Neural cell (in vitro differentiated cells): ENCODE results near the gene LGALS3BP. TPM values are rescaled to one million over a fixed set of nuclear protein-coding genes. Genes with fewer than 3 reads are reported as not detected.

Source experiments
- H2AFZ ChIP-seq: fragments of 200-600, 300-800 bp; sonication (generic), shearing (Covaris generic); 2 replicates; pipeline ENCODE4 v1.6.0; 2014; ENCODE audit warnings: low read depth, mild to moderate bottlenecking, antibody characterized with exemption, low read length, moderate library complexity
- H3F3A ChIP-seq: fragments of 200-600 bp; shearing (Covaris generic); 2 replicates; pipeline ENCODE4 v1.6.1; 2016; ENCODE audit warnings: mild to moderate bottlenecking, moderate library complexity, mixed read lengths, antibody characterized with exemption, low read length; ENCODE audit not compliant: insufficient read depth, poor library complexity, severe bottlenecking
- H3K27ac ChIP-seq: fragments of 200-600, 300-800 bp; sonication (generic), shearing (Covaris generic); 2 replicates; pipeline ENCODE4 v1.5.1; 2014; ENCODE audit warnings: mild to moderate bottlenecking, low read length, moderate library complexity
- H3K27me3 ChIP-seq: fragments of 300-800, 200-600 bp; sonication (generic), shearing (Covaris generic); 2 replicates; pipeline ENCODE4 v1.6.0; 2014; ENCODE audit warnings: mild to moderate bottlenecking, low read depth, low read length, moderate library complexity; ENCODE audit not compliant: insufficient read depth
- H3K36me3 ChIP-seq: fragments of 300-800, 200-600 bp; sonication (generic), shearing (Covaris generic); 2 replicates; pipeline ENCODE4 v1.5.1; 2014; ENCODE audit warnings: mild to moderate bottlenecking, antibody characterized with exemption, low read length, moderate library complexity; ENCODE audit not compliant: insufficient read depth
- H3K4me2 ChIP-seq: fragments of 300-800, 200-600 bp; sonication (generic), shearing (Covaris generic); 2 replicates; pipeline ENCODE4 v1.6.0; 2014; ENCODE audit warnings: mild to moderate bottlenecking, low read length
- H3K4me3 ChIP-seq: fragments of 300-800, 200-600 bp; sonication (generic), shearing (Covaris generic); 2 replicates; pipeline ENCODE4 v1.5.1; 2014; ENCODE audit warnings: mild to moderate bottlenecking, low read length, moderate library complexity
- H3K79me2 ChIP-seq: fragments of 200-600 bp; shearing (Covaris generic); replicated peaks from 2 replicates; pipeline ENCODE4 v1.6.0; 2014; ENCODE audit warnings: mild to moderate bottlenecking, low read length, moderate library complexity; ENCODE audit not compliant: insufficient read depth
- H3K9ac ChIP-seq: fragments of 300-800, 200-600 bp; sonication (generic), shearing (Covaris generic); 2 replicates; pipeline ENCODE4 v1.6.1; 2016; ENCODE audit warnings: mild to moderate bottlenecking, low read length, mixed read lengths
- H3K9me2 ChIP-seq: fragments of 200-600 bp; shearing (Covaris generic); 2 replicates; pipeline ENCODE4 v1.6.1; 2016; ENCODE audit warnings: mild to moderate bottlenecking, low read length, mixed read lengths; ENCODE audit not compliant: insufficient read depth
- H3K9me3 ChIP-seq: fragments of 200-600, 300-800 bp; sonication (generic), shearing (Covaris generic); 2 replicates; pipeline ENCODE4 v1.6.1; 2016; ENCODE audit warnings: mild to moderate bottlenecking, mixed run types, low read length, moderate library complexity, mixed read lengths
- H4K20me1 ChIP-seq: fragments of 200-600 bp; shearing (Covaris generic); 2 replicates; pipeline ENCODE4 v1.6.1; 2016; ENCODE audit warnings: mild to moderate bottlenecking, mixed run types; ENCODE audit not compliant: insufficient read depth
- CTCF ChIP-seq: fragments of 450-650 bp; IDR thresholded peaks from 2 replicates; pipeline ENCODE4 v1.5.1; 2014; ENCODE audit warnings: antibody characterized with exemption, mild to moderate bottlenecking, moderate library complexity; ENCODE audit not compliant: poor library complexity, severe bottlenecking
- EP300 ChIP-seq: fragments of 450-650 bp; conservative IDR thresholded peaks from 2 replicates; pipeline ENCODE4 v1.6.1; 2014; ENCODE audit warnings: antibody characterized with exemption, mild to moderate bottlenecking, moderate library complexity; ENCODE audit not compliant: poor library complexity, severe bottlenecking
- EZH2 ChIP-seq: fragments of 200-600, 300-800 bp; shearing (Covaris generic), sonication (generic); IDR thresholded peaks from 2 replicates; pipeline ENCODE4 v1.6.1; 2014; ENCODE audit warnings: antibody characterized with exemption, low read length, borderline replicate concordance, mild to moderate bottlenecking; ENCODE audit not compliant: insufficient read depth, poor library complexity, severe bottlenecking
- MXI1 ChIP-seq: fragments of 450-650 bp; conservative IDR thresholded peaks from 2 replicates; pipeline ENCODE4 v1.6.1; 2014; ENCODE audit warnings: antibody characterized with exemption, mild to moderate bottlenecking; ENCODE audit not compliant: poor library complexity, severe bottlenecking
- POLR2AphosphoS5 ChIP-seq: IDR thresholded peaks from 2 replicates; pipeline ENCODE4 v1.6.1; 2012
- RAD21 ChIP-seq: fragments of 450-650 bp; conservative IDR thresholded peaks from 2 replicates; pipeline ENCODE4 v1.6.1; 2014; ENCODE audit warnings: antibody characterized with exemption, mild to moderate bottlenecking, moderate library complexity
- REST ChIP-seq: IDR thresholded peaks from 2 replicates; pipeline ENCODE4 v1.6.1; 2012; ENCODE audit warnings: borderline replicate concordance
- SMC3 ChIP-seq: fragments of 450-650 bp; conservative IDR thresholded peaks from 2 replicates; pipeline ENCODE4 v1.6.1; 2014; ENCODE audit warnings: antibody characterized with exemption, mild to moderate bottlenecking, moderate library complexity; ENCODE audit not compliant: poor library complexity
- TAF1 ChIP-seq: IDR thresholded peaks from 2 replicates; pipeline ENCODE4 v1.6.1; 2012; ENCODE audit warnings: low read depth
- polyA plus RNA-seq: library from polyadenylated mRNA; depleted of rRNA; stranded (reverse); fragments of >200 nt; gene quantifications from 2 replicates; pipeline ENCODE4 v1.2.3, GENCODE V29; 2014

The LGALS3BP gene
- polyA plus RNA-seq, 1 donor from 2014 or later: 5.4 TPM

GRCh38 chr17:78991017-78991738 lies 11.5 kb upstream of the LGALS3BP start:
- H3K36me3 ChIP-seq: no peaks in the 10 kb centered on the region

More at GRCh38 chr17:78991017-78991738, 11.5 kb upstream of the LGALS3BP start:
- Histone ChIP-seq H3K4me3 (no peak overlapping the region), H3K79me2 (no peaks in the 10 kb centered on the region), H3K4me2 (no peak overlapping the region), H3K9me2 (no peaks in the 10 kb centered on the region), H3K27ac (no peak overlapping the region), H3K27me3 (no peaks in the 10 kb centered on the region), H4K20me1 (no peaks in the 10 kb centered on the region), H2AFZ (no peak overlapping the region), H3F3A (no peaks in the 10 kb centered on the region), H3K9me3 (no peaks in the 10 kb centered on the region), H3K9ac (no peak overlapping the region)
- TF ChIP-seq EZH2 (no peak), TAF1 (no peak), RAD21 (no peak), CTCF (no peak), MXI1 (no peak), SMC3 (no peak), EP300 (no peak), REST (no peak), POLR2AphosphoS5 (no peak)
